Activated CD4-positive, alpha-beta T cell treated with anti-CD3 and anti-CD28 coated beads, Interleukin-2, Interleukin-6, amounts not matched to agents 100 ng/mL and 50 ng/mL, durations not matched to agents 16 hours and 8 hours (primary cell): ENCODE measurements around the gene PCBP4.
"Not testable (repeated sequence)": the region's sequence is repeated elsewhere in the genome, so short reads cannot be mapped to it uniquely, and the experiment has no call there.

Experiments
- DNase-seq: peaks from one replicate; pipeline ENCODE4 v3.0.0-alpha.2; 2020

PCBP4 gene

DNA sequence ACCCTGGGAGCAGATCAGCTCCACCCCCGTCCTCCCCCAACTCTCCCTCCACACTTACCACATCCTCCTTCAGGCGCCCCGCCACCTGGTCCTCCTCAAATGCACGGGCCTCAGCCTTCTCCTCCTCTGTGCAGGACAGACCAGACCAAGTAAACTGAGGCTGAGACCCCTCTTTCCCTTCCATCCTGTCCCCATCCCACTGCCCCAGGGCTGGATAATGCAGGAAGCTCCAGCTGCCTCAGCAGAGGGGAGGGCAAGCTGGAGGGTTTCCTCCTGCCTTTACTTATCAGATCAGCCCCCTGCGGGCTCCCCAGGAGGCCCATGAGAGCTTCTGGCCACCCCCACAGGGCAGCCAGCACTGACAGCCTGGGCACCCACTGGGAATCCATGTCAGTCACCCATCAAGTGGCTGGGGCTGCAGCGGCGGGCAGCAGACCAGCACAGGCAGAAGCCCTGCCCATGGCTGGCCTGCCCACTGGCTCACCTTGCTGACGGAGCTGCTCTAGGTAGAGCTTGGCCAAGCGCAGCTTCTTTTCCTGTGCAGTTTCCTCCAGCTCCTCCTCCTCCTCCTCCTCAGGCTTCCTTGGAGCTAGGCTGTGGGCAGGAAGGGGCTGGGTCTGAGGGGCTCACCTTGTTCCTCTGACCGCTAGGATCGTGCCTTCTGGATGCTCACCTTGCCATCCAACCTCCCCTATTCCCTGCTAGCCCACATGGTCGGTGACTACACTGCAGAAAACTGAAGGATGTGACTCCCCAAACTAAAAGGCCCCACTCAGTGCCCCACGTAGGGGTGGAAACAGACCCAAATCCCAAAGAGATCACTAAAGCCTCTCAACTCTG lies 29.4 kb downstream of the PCBP4 start:
- DNase-seq, result no peak

- no peak for DNase-seq
Measured at GRCh38 chr3:51937014-51937413, 30.2 kb downstream of the PCBP4 start.

GRCh38 chr3:51935886-51936755 lies 31.1 kb downstream of the PCBP4 start:
- no peak for DNase-seq

DNA sequence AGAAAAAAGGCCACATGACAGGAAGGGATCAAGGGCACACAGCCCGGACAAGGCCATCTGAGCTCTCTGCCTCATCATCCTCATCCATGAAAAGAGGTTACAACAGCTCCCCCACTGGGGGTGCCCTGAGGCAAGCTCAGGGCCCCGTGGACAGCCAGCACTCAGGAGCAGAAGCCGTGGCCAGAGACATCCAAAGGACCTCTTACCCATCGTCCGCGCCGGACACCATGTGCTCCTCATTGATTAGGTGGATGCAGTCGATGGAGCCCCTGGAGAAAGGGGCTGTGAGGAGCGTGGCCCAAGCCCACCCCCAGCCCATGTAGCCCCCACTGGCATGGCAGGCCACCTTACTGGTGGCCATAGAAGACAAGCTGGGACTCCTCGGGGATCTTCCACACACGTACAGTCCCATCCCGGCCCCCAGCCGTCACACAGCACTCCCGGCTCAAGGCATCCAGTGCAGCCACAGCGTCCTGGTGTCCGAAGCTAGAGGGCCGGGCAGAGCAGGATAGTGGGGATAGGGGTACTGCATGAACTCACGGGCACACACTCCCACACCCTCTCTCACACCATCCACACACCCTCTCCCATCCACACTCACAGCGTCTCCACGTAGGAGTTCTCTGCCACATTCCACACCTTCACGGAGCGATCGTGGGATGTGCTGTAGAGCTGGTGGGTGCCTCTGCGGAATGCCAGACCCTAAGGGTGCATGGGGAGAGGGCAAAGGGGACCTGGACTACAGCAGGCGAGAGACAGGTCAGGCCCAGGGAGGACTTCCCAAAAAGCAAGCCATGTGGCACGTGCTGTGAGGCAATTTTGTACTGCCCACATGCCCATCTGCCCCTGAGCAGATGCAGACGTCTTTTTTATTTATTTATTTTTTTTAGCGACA lies 32.0 kb downstream of the PCBP4 start:
- DNase-seq, result no peak

DNA sequence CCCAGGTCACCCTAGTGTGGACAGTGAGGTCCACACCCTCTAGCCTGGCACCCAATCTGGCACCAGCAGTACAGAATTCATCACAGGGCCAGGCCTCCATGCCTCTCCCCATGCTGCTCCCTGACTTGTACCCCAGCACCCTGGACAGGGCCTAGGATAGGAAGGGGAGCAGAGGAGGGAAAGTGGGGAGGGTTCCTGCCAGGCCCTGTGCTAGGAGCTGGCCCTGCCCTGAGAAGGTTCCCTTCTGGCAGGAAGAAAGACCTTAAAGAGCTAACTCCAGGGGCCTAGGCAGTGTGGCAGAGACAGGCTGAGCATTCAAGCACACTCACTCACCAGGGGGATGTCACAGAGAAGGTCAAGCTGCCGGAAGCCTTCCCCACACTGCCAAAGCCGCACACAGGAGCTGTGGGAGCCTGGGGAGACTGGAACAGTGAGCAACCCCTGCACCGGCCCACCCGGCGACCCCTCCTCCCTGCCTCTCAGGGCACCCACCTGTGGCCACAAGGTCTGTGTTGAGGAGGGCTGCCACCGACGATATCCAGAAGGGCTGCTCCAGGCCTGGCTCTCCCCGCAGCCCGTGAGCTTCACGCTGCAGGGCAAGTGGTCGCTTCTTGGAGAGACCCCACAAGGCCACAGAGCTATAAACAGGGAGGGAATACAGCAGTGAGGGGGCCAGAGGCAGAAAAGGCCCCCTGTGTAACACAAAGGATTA lies 33.0 kb downstream of the PCBP4 start:
- DNase-seq, result no peak

DNA sequence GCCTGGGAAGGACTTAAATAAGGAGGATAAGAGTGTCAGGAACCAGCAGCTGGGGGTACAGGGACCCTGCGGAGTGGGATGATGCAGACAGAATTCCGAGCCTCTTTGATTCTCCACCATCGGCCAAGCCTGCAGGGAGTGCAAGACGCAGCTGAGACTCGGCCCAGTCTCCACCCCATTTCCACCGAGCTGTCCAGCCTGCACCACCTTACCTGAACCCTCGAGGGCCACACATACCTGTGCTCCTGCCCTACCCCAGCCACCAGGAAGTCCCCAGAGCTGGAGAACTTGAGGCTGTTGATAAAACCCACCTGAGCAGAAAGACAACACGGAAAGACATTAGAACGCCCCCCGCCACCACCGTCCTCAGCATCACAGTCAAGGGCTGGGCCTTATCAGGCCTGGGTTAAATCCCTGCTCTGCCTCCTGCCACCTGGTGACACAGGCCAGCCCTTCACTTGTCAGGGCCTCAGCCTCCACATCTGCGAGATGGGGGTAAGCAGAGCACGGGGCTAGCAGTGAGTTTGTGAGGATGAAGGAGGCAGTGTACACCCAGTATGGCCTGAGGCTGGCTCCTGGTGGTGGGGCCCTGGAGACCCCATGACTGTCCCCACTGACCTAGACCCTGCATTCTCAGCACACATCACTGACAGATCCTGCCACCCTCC lies 33.6 kb downstream of the PCBP4 start:
- DNase-seq, result no peak

- no peak for DNase-seq
Measured at GRCh38 chr3:51932471-51933370, 34.5 kb downstream of the PCBP4 start.

DNA sequence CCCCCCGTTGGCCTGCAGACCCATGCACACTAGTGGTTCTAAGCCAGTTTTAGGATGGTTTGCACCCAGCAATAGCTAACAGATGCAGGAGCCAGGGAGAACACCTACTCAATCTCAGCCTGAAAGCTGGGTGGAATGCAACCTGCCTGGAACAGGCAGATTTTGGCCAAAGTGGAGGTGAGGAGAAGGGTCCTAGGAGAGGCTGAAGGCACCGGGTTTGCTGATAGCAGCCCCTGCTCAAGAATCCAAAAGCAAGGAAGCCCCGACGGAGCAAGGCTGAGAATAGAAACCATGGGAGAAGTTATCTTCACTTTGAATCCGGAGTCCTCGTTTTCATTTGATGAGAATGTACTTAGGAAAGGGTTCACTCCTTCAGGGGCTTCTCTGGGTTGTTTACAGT lies 35.5 kb downstream of the PCBP4 start:
- DNase-seq, result no peak

DNA sequence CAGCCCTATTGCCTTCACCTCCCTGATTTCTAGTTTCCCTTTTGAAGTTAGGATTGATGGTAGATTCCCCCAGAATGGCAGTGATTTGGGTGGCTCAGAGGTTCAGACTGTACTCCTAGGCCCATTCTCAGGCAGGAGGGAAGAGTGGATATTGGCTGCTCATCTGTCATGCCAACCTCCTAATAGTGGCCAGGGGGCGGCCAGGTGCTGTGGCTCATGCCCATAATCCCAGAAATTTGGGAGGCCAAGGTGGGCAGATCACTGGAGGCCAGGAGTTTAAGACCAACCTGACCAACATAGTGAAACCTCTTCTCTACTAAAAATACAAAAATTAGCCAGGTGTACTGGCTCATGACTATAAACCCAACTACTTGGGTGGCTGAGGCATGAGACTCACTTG lies 36.8 kb downstream of the PCBP4 start:
- DNase-seq, result no peak

- DNase-seq, result no peak
Measured at GRCh38 chr3:51929420-51930003, 37.7 kb downstream of the PCBP4 start.

- DNase-seq, result not testable (repeated sequence)
Measured at GRCh38 chr3:51928981-51929380, 38.3 kb downstream of the PCBP4 start.

GRCh38 chr3:51928438-51928837 lies 38.8 kb downstream of the PCBP4 start:
- DNase-seq, result no peak

GRCh38 chr3:51927061-51927977 lies 39.9 kb downstream of the PCBP4 start:
- no peak for DNase-seq

- no peak for DNase-seq
Measured at GRCh38 chr3:51921081-51921578, 46.1 kb downstream of the PCBP4 start.

- DNase-seq, result no peak
Measured at GRCh38 chr3:51916418-51916817, 50.8 kb downstream of the PCBP4 start.

- no peak for DNase-seq
Measured at GRCh38 chr3:51908026-51908425, 59.2 kb downstream of the PCBP4 start.
